22Rv1 (cell line): ENCODE results near the gene GPD2.

Experiments used
- H3K27ac ChIP-seq: fragments of 450-650 bp; 2 replicates; pipeline ENCODE4 v1.5.1; 2017
- ZFX ChIP-seq: fragments of 450-650 bp; IDR thresholded peaks from 2 replicates; pipeline ENCODE4 v1.6.1; 2017; ENCODE audit warnings: antibody characterized with exemption, borderline replicate concordance
- TF ChIP-seq, protein P1 (sequence below): fragments of 450-650 bp; IDR thresholded peaks from 2 replicates; pipeline ENCODE4 v1.5.1; 2017; ENCODE audit warnings: mild to moderate bottlenecking

Gene GPD2

DNA sequence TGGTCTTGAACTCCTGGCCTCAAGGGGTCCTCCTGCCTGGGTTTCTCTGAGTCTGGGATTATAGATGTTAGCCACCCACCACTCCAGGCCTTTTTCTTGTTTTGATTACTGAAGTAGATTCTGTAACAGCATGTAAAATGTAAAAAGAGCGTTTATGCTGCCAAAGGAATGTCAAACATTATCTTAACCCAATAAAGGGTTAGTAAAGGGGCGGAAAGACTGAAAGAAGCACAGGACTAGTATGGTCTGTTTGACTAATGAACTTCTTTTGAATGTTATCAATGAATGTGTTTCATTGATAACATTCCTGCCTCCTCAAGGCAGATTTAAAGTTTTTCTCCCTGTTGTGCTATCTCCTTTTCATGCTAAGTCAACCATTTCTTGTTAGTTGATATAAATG, 29.4 kb downstream of the GPD2 start:
- H3K27ac ChIP-seq, result no peak overlapping the region
- TF ChIP-seq, protein P1, sequence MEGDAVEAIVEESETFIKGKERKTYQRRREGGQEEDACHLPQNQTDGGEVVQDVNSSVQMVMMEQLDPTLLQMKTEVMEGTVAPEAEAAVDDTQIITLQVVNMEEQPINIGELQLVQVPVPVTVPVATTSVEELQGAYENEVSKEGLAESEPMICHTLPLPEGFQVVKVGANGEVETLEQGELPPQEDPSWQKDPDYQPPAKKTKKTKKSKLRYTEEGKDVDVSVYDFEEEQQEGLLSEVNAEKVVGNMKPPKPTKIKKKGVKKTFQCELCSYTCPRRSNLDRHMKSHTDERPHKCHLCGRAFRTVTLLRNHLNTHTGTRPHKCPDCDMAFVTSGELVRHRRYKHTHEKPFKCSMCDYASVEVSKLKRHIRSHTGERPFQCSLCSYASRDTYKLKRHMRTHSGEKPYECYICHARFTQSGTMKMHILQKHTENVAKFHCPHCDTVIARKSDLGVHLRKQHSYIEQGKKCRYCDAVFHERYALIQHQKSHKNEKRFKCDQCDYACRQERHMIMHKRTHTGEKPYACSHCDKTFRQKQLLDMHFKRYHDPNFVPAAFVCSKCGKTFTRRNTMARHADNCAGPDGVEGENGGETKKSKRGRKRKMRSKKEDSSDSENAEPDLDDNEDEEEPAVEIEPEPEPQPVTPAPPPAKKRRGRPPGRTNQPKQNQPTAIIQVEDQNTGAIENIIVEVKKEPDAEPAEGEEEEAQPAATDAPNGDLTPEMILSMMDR, result no peak
- TF ChIP-seq ZFX, result no peak

DNA sequence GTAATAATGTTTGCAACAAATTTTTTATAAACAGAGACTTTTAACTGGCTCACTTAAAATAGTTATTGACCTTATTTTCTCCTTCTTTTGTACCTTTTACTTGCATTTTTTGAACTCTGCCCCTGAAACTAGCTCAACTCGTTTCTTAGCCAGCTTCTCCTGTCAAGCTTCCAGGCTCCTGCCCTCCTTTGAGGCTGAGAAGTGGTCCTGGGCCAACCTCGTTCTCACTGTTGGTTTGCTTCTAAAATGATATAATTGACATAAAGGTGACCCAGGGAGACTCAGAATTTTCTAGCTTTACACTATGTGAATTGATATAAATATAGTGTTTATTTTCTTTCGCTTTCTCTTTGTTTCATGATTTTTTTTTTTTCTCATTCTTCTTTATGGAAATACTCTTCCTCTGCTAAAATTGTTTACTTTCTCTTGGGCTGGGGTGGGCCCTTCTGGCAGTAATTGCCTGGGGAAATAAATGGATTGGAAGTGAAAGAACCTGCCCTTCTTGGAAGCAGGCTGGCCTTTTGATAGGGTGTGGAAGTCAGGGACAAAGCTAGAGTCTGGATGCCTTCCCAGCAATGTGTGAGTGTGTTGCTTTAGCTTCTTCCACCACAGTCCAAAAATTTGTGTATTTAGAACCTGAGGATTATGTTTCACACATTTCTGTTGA, 30.7 kb downstream of the GPD2 start:
- TF ChIP-seq, protein P1, result no peak
- no peak for TF ChIP-seq ZFX
- no peak overlapping the region for H3K27ac ChIP-seq

DNA sequence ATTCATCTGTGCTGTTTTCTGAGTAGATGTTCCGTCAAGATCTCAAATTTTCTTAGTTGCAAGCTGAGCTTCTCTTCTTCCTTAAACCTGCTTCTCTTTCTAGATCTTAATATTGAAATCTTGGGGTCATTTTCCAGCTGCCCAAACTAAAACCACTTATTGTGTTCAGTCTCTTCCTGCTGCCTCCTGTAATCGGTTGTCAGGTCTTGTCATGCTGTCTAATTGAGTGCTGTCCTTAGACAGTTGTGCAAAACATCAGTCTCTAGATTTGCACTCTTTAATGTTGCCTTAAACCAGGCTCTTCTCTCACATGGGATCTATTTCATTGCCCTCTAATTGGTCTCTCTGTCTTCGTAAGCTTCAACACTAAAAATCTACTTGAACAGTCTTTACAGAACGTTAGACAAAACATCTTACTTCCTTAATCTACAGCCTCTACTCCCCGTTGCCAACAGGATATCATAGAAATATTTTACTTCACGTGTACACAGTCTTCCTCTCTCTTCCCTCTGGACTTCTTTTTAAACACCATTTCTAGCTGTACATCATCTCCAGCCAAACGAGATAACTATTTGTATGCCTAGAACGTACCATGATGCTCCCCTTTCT, 34.9 kb downstream of the GPD2 start:
- no peak overlapping the region for H3K27ac ChIP-seq

DNA sequence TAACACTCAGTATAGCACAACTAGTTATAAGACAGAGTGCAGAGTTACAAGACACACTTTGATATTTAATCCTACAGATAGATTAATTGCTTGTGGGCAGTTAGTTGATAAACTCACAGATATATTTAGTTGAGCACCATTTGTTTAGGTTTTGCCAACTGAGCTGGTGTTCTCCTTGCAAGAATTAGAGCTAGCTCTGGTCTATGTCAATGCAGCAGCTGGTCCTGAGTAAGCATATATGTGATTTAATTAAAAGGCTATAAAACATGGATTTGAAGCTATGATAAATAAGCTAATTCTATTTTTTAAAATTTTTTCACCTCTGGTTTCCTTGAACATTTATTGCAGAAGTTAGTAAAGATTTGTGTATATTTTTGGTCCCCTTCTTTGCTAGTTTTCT, 35.6 kb downstream of the GPD2 start:
- H3K27ac ChIP-seq, result no peak overlapping the region
- no peak for TF ChIP-seq ZFX
- TF ChIP-seq, protein P1, result no peak

More for the DNA sequence above, 34.9 kb downstream of the GPD2 start:
- TF ChIP-seq, protein P1, result no peak
- TF ChIP-seq ZFX, result no peak

DNA sequence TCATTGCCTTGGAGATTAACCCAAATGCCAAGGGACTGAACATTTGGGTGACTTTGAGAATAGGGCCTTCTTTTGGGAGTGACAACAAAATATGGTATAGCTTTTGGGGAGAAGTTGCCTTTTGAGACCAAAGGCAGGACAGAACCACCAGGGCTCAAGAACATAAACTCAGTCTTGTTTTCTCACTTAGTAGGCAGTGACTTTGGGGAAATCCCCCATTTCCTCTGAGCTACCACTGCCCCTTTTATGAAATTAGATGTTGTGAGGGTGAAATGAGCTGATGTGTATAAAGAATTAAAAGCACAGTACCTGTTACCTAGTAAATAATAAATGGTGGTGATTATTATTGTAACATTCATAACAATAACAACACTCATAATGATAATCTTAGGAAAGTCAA, 36.5 kb downstream of the GPD2 start:
- TF ChIP-seq ZFX, result no peak
- TF ChIP-seq, protein P1, result no peak

DNA sequence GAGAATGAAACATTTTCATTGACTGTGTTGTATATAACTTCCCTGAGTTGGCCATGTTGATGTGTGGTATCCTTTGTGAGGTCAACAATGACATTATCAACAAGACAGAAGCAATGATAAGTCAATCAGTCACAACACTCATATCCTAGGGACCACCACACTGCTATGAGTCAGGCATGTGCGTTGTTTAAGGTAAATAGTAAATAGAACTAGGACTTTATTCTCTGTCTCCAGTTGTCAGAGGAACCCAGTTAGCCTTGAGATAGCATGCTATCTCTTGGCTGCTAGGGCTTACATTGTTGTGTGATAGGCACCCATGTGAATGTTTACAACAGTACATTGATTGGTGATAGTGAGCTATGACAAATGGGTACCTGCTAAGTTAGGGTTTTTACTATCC, 37.3 kb downstream of the GPD2 start:
- no peak overlapping the region for H3K27ac ChIP-seq

More for the DNA sequence above, 36.5 kb downstream of the GPD2 start:
- no peak overlapping the region for H3K27ac ChIP-seq

DNA sequence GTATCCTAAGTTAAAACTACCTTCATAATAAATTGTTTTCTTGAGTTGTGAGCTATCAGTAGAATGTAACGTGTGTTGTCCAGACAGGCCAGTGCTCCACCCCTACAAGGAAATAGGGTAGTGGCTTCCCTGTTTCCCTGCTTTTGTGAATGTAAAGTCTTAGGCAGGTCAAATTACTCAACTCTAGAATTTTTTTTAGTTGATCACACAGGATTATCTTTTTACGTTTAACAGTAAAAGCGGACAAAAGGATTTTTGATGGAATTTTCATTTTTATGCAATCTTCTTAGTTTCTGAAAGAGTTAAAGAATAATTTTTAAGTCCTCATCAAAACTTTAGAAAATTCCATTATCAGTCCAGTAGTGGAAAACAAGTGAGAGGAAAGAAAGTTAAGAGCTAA, 38.2 kb downstream of the GPD2 start:
- TF ChIP-seq ZFX, result no peak
- TF ChIP-seq, protein P1, result no peak
- H3K27ac ChIP-seq, result no peak overlapping the region

More for the DNA sequence above, 37.3 kb downstream of the GPD2 start:
- TF ChIP-seq, protein P1, result no peak
- TF ChIP-seq ZFX, result no peak
